GM03348 (cell line): ENCODE data around the gene ANKS1A.
"Not testable (repeated sequence)": the region's sequence is repeated elsewhere in the genome, so short reads cannot be mapped to it uniquely, and the experiment has no call there.

ENCODE experiments used
- DNase-seq: peaks from one replicate; pipeline ENCODE4 v3.0.0; 2012; ENCODE audit warnings: low spot score

Gene ANKS1A

GRCh38 chr6:34887753-34888513, 1.1 kb upstream of the ANKS1A start, which contains the start of gene TAF11:
Gene TAF11, minus strand, starts transcription at chr6:34888042. Its CDS starts 85 bp downstream, at chr6:34887957.
- peak; percentile 93 for DNase-seq

DNA sequence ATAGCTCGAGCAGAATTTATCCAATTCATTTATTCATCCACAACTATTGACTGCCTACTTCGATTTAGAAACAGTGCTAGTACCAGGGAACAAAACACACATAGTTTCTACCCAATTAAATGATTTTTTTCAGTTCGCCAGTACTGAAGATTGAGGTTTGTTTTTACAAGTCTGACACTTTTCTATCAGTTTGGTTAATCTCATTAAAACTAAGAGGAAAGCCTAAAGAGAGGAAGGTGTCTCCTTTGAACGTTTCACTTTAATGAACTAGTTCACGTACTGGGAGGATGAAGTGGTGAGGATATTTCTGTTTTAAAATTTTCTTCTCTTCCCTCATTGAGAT, 570 bp upstream of the ANKS1A start:
- no peak for DNase-seq

DNA sequence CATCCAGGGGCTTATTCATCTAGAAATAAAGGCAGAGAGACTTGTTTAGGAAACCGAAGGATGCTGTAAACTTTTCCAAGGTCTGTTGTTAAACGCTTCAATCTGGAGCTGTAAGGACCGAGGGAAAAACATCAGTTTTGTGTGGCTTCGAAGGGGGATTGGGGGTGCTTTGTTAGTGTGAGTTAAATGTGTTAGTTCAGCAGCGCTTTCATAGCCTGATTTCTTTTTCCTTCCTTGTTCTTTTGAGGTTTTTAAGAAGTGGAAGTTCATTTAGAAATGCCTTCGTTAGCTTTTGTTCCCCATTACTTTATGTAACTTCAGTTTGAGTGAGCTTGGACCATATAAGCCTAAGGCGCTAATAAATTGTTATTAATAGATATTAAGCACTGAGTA, 1.5 kb downstream of the ANKS1A start:
- DNase-seq = no peak

DNA sequence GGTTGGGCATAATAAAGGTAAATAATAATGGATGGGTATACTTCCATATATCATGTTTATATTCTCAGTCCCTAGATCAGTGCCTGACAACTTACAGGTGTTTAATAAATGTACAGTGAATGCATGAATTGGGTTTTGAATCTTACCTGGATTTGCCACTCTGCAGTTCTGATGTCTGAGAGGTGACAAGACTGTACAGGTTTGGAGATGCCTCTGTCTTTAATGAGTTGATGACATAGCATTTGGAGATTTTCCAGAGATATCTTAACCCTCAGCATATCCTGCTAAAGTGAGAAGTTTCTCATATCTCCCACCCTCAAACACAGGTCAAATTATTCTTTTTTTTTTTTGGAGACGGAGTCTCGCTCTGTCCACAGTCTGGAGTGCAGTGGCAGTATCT, 2.2 kb downstream of the ANKS1A start:
- no peak for DNase-seq

GRCh38 chr6:34894693-34895092, 5.6 kb downstream of the ANKS1A start:
- no peak for DNase-seq

DNA sequence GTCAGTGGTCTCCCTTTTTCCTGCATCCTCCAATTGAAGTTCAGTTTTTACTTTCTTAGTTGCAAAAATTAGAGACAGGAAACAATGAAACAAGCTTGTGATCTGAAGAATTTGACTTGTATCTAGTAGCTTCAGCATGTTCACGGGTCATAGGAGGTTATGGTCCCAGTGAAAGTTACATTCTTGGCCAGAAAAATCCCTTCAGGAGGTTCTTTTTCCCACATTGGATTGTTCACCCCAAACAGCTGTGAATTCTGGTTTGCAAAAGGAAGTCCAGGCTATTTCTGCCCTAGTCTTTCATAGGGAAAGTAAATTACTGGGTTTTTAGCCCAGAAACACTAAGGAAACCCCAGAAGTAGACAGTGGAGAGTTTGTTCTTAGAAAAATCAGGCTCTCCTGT, 8.1 kb downstream of the ANKS1A start:
- no peak for DNase-seq

DNA sequence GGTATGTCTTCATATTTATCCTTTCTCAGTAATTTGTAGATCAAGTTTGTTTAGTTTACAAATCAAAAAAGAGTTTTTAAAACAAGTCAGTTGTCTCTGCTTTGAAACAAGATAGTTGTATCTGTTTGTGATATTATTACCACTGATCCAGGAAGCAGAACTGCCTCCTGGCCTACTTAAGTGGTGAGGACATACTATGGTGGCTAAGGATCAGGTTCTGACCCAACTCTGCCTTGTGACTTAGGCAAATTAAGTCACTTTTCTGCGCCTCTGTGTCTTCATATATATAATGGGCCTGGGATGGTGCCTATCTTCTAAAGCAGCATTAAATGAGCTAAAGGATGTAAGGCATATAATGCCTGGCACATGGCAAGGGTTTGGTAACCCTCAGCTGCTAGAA, 8.7 kb downstream of the ANKS1A start:
- DNase-seq = no peak

DNA sequence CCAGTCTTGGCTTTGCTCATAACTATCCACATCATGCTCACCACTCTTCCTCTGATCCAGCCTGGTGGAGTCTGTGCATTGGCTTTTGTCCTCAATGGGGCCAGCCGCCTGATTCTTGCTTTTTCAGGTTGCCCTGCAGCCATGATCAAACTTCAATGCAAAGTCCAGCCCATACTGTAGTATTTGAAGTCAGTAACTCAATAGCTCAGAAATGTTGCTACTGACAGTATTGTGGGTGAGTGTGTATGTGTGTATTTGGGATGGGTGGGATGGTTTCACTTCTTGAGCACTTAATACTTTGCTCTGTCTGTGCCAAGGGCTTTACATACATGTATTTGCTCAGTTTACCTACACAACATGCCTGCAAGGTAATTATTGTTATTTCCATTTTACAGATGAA, 10.7 kb downstream of the ANKS1A start:
- not testable (repeated sequence) for DNase-seq

DNA sequence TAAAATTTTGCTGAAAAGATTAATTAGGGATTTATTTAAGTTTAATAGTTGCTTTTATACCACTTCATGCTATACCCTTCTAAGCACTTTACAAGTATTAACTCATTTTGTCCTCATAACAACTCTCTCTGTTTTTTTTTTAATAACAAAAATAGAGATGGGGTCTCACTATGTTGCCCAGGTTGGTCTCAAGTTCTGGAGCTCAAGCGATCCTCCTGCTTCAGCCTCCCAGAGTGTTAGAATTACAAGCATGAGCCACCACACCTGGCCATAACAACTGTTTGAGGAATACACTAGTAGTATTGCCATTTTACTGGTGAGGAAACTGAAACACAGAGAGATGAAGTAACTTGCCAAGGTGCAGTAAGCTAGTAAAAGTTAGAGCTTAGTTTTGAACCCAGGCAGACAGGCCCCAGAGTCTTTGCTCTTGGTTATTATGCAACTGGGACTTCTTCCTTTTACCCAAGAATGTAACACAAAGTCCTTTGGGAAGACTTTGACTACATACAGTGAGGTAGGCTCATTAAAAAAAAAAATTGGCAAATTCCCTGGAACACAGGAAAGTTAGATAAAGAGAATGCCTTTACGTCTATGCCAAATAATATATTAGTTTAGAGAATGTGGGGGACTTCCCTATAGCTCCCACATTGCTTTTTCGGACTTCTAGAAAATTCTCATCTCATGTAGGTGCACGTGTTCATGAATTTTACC, 11.4 kb downstream of the ANKS1A start:
- no peak for DNase-seq

DNA sequence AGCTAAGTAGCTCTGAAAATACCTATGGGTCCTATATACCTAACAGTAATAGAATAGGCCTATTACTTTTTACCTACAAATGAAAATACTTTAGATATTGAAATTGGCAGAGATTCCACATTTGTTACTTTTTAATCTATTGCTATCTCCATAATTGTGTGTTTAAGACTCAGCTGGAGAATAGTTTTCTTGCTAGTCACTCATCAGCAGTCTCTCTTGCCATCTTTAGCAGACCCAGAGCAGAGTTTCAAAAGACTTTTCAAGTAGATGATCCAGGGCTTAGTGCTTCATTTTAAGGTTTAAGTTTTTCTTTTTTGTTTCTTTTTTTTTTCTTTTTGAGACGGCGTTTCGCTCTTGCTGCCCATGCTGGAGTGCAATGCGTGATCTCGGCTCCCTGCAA, 12.9 kb downstream of the ANKS1A start:
- DNase-seq = peak; percentile 55

- DNase-seq = no peak
These were observed 16.0 kb downstream of the ANKS1A start for GRCh38 chr6:34904990-34905613.

DNA sequence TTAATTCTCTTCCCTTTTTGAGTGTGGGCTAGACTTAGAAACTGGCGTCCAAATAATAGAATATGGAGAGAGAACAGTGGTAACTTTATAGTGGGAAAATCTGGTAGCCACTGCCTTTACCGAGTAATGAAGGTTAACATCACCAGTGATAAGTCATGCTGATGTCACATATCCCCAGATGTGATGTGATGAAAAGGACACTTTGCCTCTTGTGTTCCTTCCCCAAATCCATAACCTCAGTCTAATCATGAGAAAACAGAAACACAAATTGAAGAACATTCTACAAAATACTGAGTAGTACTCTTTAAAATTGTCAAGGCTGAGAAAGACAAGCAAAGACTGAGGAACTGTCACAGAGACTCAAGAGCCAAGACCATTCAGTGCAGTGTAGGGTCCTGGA, 17.8 kb downstream of the ANKS1A start:
- no peak for DNase-seq

GRCh38 chr6:34908194-34908593, 19.1 kb downstream of the ANKS1A start:
- no peak for DNase-seq

GRCh38 chr6:34909320-34909883, 20.3 kb downstream of the ANKS1A start:
- no peak for DNase-seq

DNA sequence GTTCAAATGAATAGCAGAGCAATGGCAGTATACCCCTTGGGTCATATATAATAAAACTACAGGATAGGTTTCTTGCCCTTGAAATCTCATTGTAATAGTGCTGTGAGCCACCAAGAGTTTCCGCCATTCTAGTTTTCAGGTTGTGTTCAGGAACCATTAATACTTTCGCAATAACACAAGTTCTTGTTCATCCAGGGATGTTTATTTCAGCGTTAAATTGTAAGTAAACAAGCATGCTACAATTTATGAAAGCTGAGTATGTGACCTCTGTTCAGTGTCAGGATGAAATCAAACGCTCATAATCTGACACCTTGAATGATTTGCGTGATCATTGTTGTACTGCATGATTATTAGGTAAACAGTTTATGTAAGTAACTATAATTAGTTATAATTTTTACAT, 22.8 kb downstream of the ANKS1A start:
- DNase-seq = no peak

- peak; percentile 64 for DNase-seq
These were observed 23.8 kb downstream of the ANKS1A start for GRCh38 chr6:34912715-34913464.

- DNase-seq = peak; percentile 49
These were observed 25.3 kb downstream of the ANKS1A start for GRCh38 chr6:34914358-34914757.

- DNase-seq = no peak
These were observed 27.4 kb downstream of the ANKS1A start for GRCh38 chr6:34916348-34916967.

DNA sequence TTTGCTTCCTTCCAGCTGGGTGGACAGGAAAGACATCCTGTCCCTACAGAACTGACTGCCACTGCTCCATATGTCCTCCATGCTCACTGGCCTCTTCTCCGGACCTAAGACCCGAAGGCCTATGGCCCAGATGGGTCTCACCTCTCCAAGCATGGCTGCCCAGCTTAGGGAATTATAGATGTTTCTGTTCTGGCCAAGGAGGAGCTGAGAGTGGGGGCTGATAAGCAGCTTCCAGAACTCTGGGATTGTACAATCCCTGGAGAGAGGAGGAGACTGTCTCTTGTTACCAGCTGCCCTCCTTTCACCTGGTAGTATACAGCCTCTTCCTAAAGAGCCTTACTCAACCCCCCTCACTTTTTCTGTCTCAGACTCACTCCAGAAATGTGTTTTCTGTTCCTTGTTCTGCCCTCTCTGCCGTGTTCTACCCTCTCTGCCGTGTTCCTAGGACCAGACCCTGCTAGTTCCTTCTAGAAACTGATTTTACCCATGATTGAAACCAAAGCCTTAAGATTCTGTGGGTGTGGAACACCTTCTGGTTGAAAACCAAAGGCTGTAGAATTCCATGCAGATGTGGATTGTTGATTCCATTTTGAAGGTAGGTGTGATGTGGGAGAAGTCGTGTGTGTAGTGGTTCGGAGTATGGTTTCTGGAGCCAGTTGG, 28.7 kb downstream of the ANKS1A start:
- DNase-seq = no peak

- peak; percentile 27 for DNase-seq
These were observed 30.6 kb downstream of the ANKS1A start for GRCh38 chr6:34919651-34920050.

- no peak for DNase-seq
These were observed 31.0 kb downstream of the ANKS1A start for GRCh38 chr6:34920097-34920496.
